Activated CD8-positive, alpha-beta T cell treated with anti-CD3 and anti-CD28 coated beads for 36 hours (primary cell): ENCODE results near the gene GRIA3. TPM values are rescaled to one million over a fixed set of nuclear protein-coding genes. Genes with fewer than 3 reads are reported as not detected.

Experiments used
- ATAC-seq: fragments of 200-7000 bp; cut with Tn5 transposase; one replicate; pipeline ENCODE4 v1.10.0; 2021; ENCODE audit warnings: mild to moderate bottlenecking, moderate library complexity
- CTCF ChIA-PET: fragments of 350-600 bp; sonication (Branson Sonifier 250); formaldehyde crosslinking; loops from one replicate; lab custom pipeline; 2021; ENCODE audit warnings: antibody characterized with exemption; lab: Charles Lee
- POLR2A ChIA-PET: fragments of 350-600 bp; sonication (Branson Sonifier 250); formaldehyde crosslinking; loops from one replicate; lab custom pipeline; 2021; ENCODE audit warnings: antibody characterized with exemption; lab: Charles Lee
- DNase-seq: peaks from one replicate; pipeline ENCODE4 v3.0.0-alpha.2; 2020
- H3K27ac Mint-ChIP-seq: one replicate; pipeline ENCODE4 v1.8.0; 2021; ENCODE audit warnings: mild to moderate bottlenecking, mixed read lengths
- H3K27me3 Mint-ChIP-seq: one replicate; pipeline ENCODE4 v1.8.0; 2021; ENCODE audit warnings: mixed read lengths
- H3K36me3 Mint-ChIP-seq: one replicate; pipeline ENCODE4 v1.8.0; 2021; ENCODE audit warnings: low read depth, mixed read lengths
- H3K4me1 Mint-ChIP-seq: one replicate; pipeline ENCODE4 v1.8.0; 2021; ENCODE audit warnings: low read depth, mixed read lengths
- H3K4me3 Mint-ChIP-seq: one replicate; pipeline ENCODE4 v1.8.0; 2021; ENCODE audit warnings: mild to moderate bottlenecking, moderate library complexity, mixed read lengths
- H3K9me3 Mint-ChIP-seq: one replicate; pipeline ENCODE4 v1.8.0; 2021; ENCODE audit warnings: mixed read lengths
- CTCF ChIP-seq: fragments of 200-600 bp; IDR thresholded peaks from one replicate; pipeline ENCODE4 v1.8.0; 2022; ENCODE audit warnings: antibody characterized with exemption, mild to moderate bottlenecking
- intact Hi-C: fragments of 100-400 bp; cut with micrococcal nuclease; formaldehyde crosslinking; loops from one replicate; pipeline ENCODE4 v1.10.0; 2022
- total RNA-seq, 2 experiments: library from RNA; stranded (reverse); gene quantifications; one replicate each; pipeline ENCODE4 v1.2.3, GENCODE V29; 2021

Gene GRIA3
- total RNA-seq, 2 experiments from 2014 or later: not detected

GRCh38 chrX:123202523-123202922, 18.4 kb downstream of the GRIA3 start:
- ChIA-PET CTCF (no interaction called here), POLR2A (no interaction called here)
- no peaks in the 10 kb centered on the region for H3K9me3 Mint-ChIP-seq
- intact Hi-C loops: no loop called here
- no peaks in the 10 kb centered on the region for H3K36me3 Mint-ChIP-seq
- DNase-seq (no peak), ATAC-seq (no peak)
- no peak overlapping the region for H3K27ac Mint-ChIP-seq
- no peak for TF ChIP-seq CTCF
- H3K4me3 Mint-ChIP-seq: no peak overlapping the region
- H3K4me1 Mint-ChIP-seq: no peaks in the 10 kb centered on the region
- no peaks in the 10 kb centered on the region for H3K27me3 Mint-ChIP-seq

GRCh38 chrX:123203772-123204171, 19.7 kb downstream of the GRIA3 start:
- H3K27me3 Mint-ChIP-seq: no peaks in the 10 kb centered on the region
- POLR2A ChIA-PET: no interaction called here
- ATAC-seq (no peak), DNase-seq (no peak)
- no peaks in the 10 kb centered on the region for H3K9me3 Mint-ChIP-seq
- no peaks in the 10 kb centered on the region for H3K4me1 Mint-ChIP-seq
- H3K36me3 Mint-ChIP-seq: no peaks in the 10 kb centered on the region
- H3K27ac Mint-ChIP-seq: no peak overlapping the region
- TF ChIP-seq CTCF: no peak
- CTCF ChIA-PET: no interaction called here
- intact Hi-C loops: no loop called here
- no peak overlapping the region for H3K4me3 Mint-ChIP-seq

- ATAC-seq: no peak
These were observed 22.1 kb downstream of the GRIA3 start for GRCh38 chrX:123206176-123206575.

GRCh38 chrX:123210252-123210651, 26.2 kb downstream of the GRIA3 start:
- no peaks in the 10 kb centered on the region for H3K27me3 Mint-ChIP-seq
- CTCF ChIA-PET: no interaction called here
- intact Hi-C loops: no loop called here
- no peak for TF ChIP-seq CTCF
- no peak overlapping the region for H3K4me3 Mint-ChIP-seq
- no peaks in the 10 kb centered on the region for H3K9me3 Mint-ChIP-seq
- no peaks in the 10 kb centered on the region for H3K4me1 Mint-ChIP-seq
- no peaks in the 10 kb centered on the region for H3K36me3 Mint-ChIP-seq
- DNase-seq (no peak), ATAC-seq (no peak)
- H3K27ac Mint-ChIP-seq: no peak overlapping the region
- POLR2A ChIA-PET: no interaction called here

More at GRCh38 chrX:123206176-123206575, 22.1 kb downstream of the GRIA3 start:
- intact Hi-C loops: no loop called here
- no peak overlapping the region for H3K27ac Mint-ChIP-seq
- ChIA-PET POLR2A (no interaction called here), CTCF (no interaction called here)
- no peaks in the 10 kb centered on the region for H3K36me3 Mint-ChIP-seq
- no peak for TF ChIP-seq CTCF
- no peaks in the 10 kb centered on the region for H3K9me3 Mint-ChIP-seq
- no peaks in the 10 kb centered on the region for H3K27me3 Mint-ChIP-seq
- H3K4me1 Mint-ChIP-seq: no peaks in the 10 kb centered on the region
- DNase-seq: no peak
- H3K4me3 Mint-ChIP-seq: no peak overlapping the region

GRCh38 chrX:123215397-123216089, 31.5 kb downstream of the GRIA3 start:
- Mint-ChIP-seq H3K9me3 (no peaks in the 10 kb centered on the region), H3K36me3 (no peaks in the 10 kb centered on the region), H3K27ac (no peak overlapping the region), H3K4me1 (no peaks in the 10 kb centered on the region), H3K4me3 (no peak overlapping the region), H3K27me3 (no peaks in the 10 kb centered on the region)
- intact Hi-C loops: no loop called here
- no peak for TF ChIP-seq CTCF
- ATAC-seq (no peak), DNase-seq (no peak)
- POLR2A ChIA-PET: no interaction called here
- CTCF ChIA-PET: no interaction called here
